SU-DHL-6 (cell line): ENCODE measurements around the gene B3GAT2.

Source experiments
- H2AFZ ChIP-seq: fragments of 200-600 bp; sonication (generic); 2 replicates; pipeline ENCODE4 v1.6.1; 2014; ENCODE audit warnings: low read depth, mild to moderate bottlenecking, moderate library complexity, mixed read lengths, antibody characterized with exemption, low read length; ENCODE audit not compliant: severe bottlenecking
- H3F3A ChIP-seq: fragments of 200-600 bp; shearing (Covaris generic); 2 replicates; pipeline ENCODE4 v1.6.0; 2016; ENCODE audit warnings: antibody characterized with exemption, mild to moderate bottlenecking; ENCODE audit not compliant: insufficient read depth
- H3K27ac ChIP-seq: fragments of 200-600 bp; sonication (generic); 2 replicates; pipeline ENCODE4 v1.5.1; 2016; ENCODE audit warnings: low read depth, mild to moderate bottlenecking, low read length, moderate library complexity, mixed read lengths
- H3K27me3 ChIP-seq: fragments of 200-600 bp; sonication (generic), shearing (Covaris generic); 2 replicates; pipeline ENCODE4 v1.6.0; 2014; ENCODE audit warnings: mild to moderate bottlenecking, low read length
- H3K36me3 ChIP-seq: fragments of 200-600 bp; sonication (generic); 2 replicates; pipeline ENCODE4 v1.6.1; 2014; ENCODE audit warnings: mild to moderate bottlenecking, low read length, mixed read lengths
- H3K4me2 ChIP-seq: fragments of 300-600, 200-600 bp; shearing (Covaris generic), sonication (generic); 2 replicates; pipeline ENCODE4 v1.6.0; 2014; ENCODE audit warnings: low read length, low read depth, mild to moderate bottlenecking; ENCODE audit not compliant: poor library complexity, severe bottlenecking
- H3K4me3 ChIP-seq: fragments of 200-600 bp; sonication (generic); 2 replicates; pipeline ENCODE4 v1.5.1; 2014; ENCODE audit warnings: antibody characterized with exemption, low read length, mild to moderate bottlenecking, mixed read lengths; ENCODE audit not compliant: insufficient read depth, poor library complexity, severe bottlenecking
- H3K79me2 ChIP-seq: fragments of 200-600 bp; sonication (generic); 2 replicates; pipeline ENCODE4 v1.6.1; 2014; ENCODE audit warnings: mild to moderate bottlenecking, low read length, moderate library complexity; ENCODE audit not compliant: insufficient read depth
- H3K9ac ChIP-seq: fragments of 200-600 bp; sonication (generic); 2 replicates; pipeline ENCODE4 v1.7.0; 2014; ENCODE audit warnings: mild to moderate bottlenecking, low read length
- H3K9me2 ChIP-seq: fragments of 200-600 bp; sonication (generic); replicated peaks from 2 replicates; pipeline ENCODE4 v1.6.1; 2014; ENCODE audit warnings: low read length; ENCODE audit not compliant: insufficient read depth
- H3K9me3 ChIP-seq: fragments of 200-600 bp; sonication (generic); 2 replicates; pipeline ENCODE4 v1.6.1; 2014; ENCODE audit warnings: low read length, mixed read lengths; ENCODE audit not compliant: insufficient read depth
- H4K20me1 ChIP-seq: fragments of 200-600 bp; sonication (generic); 2 replicates; pipeline ENCODE4 v1.6.1; 2014; ENCODE audit warnings: low read depth, mild to moderate bottlenecking, antibody characterized with exemption, low read length, moderate library complexity, mixed read lengths
- EZH2phosphoT487 ChIP-seq: fragments of 200-600 bp; sonication (generic), shearing (Covaris generic); conservative IDR thresholded peaks from 2 replicates; pipeline ENCODE4 v1.6.1; 2018; ENCODE audit warnings: mild to moderate bottlenecking, antibody characterized with exemption, low read length, moderate library complexity, mixed read lengths
- TF ChIP-seq, protein P1 (sequence below): fragments of 200-600 bp; sonication (generic); IDR thresholded peaks from one replicate; pipeline ENCODE4 v1.5.1; 2017; ENCODE audit warnings: antibody characterized with exemption, mild to moderate bottlenecking, low read length, moderate library complexity; ENCODE audit not compliant: insufficient read depth, poor library complexity, severe bottlenecking

Gene B3GAT2

DNA sequence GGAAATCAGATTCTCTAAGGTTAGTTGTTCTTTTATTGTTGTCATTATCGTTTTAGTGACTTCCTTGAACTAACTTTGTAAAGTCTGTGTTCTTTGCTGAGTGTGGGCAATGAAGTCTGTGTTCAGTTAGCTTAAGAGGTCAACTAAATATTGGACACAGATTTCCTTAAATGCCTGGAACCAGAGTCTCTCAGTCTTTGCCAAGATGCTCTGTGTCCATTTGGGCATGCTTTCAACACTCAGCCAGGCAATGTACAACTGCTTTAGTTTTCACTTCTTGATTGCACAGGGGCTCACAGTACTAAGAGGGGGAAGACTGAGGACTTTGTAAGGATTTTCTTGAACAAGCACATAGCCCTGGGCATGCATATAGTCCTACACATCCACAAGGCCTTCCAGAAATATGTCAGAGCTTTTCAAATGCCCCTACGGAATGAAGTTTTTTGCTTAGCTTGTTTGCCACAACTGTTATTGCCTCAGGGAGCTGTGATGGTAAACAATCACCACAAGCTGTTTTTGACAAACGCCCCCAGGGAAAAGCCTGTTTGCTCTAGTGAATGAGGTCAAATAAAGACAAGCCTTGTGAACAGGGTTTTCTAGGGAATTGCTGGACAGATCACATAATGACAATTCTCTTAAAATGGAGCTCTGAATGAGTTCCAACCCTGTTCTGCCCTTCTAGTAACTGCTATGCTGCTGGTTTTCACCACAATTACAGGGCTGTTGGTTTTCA lies 82.5 kb downstream of the B3GAT2 start:
- Histone ChIP-seq H2AFZ (no peak overlapping the region), H3K36me3 (peaks cover 6% of the 10 kb centered on the region; the same call in 1 of the 2 replicates), H3K9ac (no peak overlapping the region), H3K9me2 (no peaks in the 10 kb centered on the region), H3K4me3 (no peak overlapping the region), H3K4me2 (no peak overlapping the region), H3F3A (no peaks in the 10 kb centered on the region), H3K9me3 (peaks cover 8% of the 10 kb centered on the region; the same call in 1 of the 2 replicates), H3K27ac (no peak overlapping the region), H4K20me1 (no peaks in the 10 kb centered on the region), H3K79me2 (no peaks in the 10 kb centered on the region), H3K27me3 (no peaks in the 10 kb centered on the region)
- TF ChIP-seq EZH2phosphoT487 = no peak
- TF ChIP-seq, protein P1, sequence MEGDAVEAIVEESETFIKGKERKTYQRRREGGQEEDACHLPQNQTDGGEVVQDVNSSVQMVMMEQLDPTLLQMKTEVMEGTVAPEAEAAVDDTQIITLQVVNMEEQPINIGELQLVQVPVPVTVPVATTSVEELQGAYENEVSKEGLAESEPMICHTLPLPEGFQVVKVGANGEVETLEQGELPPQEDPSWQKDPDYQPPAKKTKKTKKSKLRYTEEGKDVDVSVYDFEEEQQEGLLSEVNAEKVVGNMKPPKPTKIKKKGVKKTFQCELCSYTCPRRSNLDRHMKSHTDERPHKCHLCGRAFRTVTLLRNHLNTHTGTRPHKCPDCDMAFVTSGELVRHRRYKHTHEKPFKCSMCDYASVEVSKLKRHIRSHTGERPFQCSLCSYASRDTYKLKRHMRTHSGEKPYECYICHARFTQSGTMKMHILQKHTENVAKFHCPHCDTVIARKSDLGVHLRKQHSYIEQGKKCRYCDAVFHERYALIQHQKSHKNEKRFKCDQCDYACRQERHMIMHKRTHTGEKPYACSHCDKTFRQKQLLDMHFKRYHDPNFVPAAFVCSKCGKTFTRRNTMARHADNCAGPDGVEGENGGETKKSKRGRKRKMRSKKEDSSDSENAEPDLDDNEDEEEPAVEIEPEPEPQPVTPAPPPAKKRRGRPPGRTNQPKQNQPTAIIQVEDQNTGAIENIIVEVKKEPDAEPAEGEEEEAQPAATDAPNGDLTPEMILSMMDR = no peak

GRCh38 chr6:70872469-70872868 lies 84.4 kb downstream of the B3GAT2 start:
- H3K27ac ChIP-seq = no peak overlapping the region
- H4K20me1 ChIP-seq = no peaks in the 10 kb centered on the region
- no peaks in the 10 kb centered on the region for H3K79me2 ChIP-seq
- TF ChIP-seq EZH2phosphoT487 = no peak
- TF ChIP-seq, protein P1 = no peak
- no peaks in the 10 kb centered on the region for H3F3A ChIP-seq
- no peak overlapping the region for H3K9ac ChIP-seq
- no peak overlapping the region for H2AFZ ChIP-seq
- peaks cover 8% of the 10 kb centered on the region; the same call in 1 of the 2 replicates for H3K9me3 ChIP-seq
- peaks cover 6% of the 10 kb centered on the region; the same call in 1 of the 2 replicates for H3K36me3 ChIP-seq
- H3K4me3 ChIP-seq = no peak overlapping the region
- H3K27me3 ChIP-seq = no peaks in the 10 kb centered on the region
- H3K4me2 ChIP-seq = no peak overlapping the region
- H3K9me2 ChIP-seq = no peaks in the 10 kb centered on the region

- Histone ChIP-seq H3F3A (no peaks in the 10 kb centered on the region), H3K9me2 (no peaks in the 10 kb centered on the region), H3K36me3 (no peaks in the 10 kb centered on the region), H2AFZ (no peak overlapping the region), H4K20me1 (no peaks in the 10 kb centered on the region), H3K4me2 (no peak overlapping the region), H3K4me3 (no peak overlapping the region), H3K27me3 (no peaks in the 10 kb centered on the region), H3K27ac (no peak overlapping the region), H3K9me3 (no peaks in the 10 kb centered on the region), H3K9ac (no peak overlapping the region), H3K79me2 (no peaks in the 10 kb centered on the region)
- no peak for TF ChIP-seq EZH2phosphoT487
- TF ChIP-seq, protein P1 = no peak
Measured at GRCh38 chr6:70864401-70864800, 92.5 kb downstream of the B3GAT2 start.
